ENCODE measurements around the gene DSCAML1.

The DSCAML1 gene

DNA sequence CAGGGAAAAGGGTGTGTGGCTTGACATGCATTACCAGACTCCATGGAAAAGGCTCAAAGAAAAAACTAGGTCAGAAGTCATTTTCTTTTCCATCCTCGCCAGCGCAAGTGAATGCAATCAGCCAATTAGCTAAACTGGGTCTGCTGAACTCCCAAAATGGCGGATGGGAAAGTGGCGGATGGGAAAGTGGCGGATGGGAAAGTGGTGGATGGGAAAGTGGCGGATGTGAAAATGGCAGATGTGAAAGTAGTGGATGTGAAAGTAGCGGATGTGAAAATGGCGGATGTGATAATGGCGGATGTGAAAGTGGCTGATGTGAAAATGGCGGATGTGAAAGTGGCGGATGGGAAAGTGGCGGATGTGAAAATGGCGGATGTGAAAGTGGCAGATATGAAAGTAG is 311.0 kb downstream of the DSCAML1 start:
- Histone ChIP-seq H3K4me3 (ENCODE audit: low read depth, low read length) (no peak overlapping the region), H3K27me3 (ENCODE audit: control insufficient read depth, insufficient read depth, low read length) (no peaks in the 10 kb centered on the region), H3K9ac (ENCODE audit: low read length) (no peak overlapping the region), H3K4me1 (ENCODE audit: control insufficient read depth, insufficient read depth, low read length) (peaks cover 27% of the 10 kb centered on the region), H3K27ac (ENCODE audit: low read depth, low read length) (no peak overlapping the region), H3K36me3 (ENCODE audit: control insufficient read depth, insufficient read depth, low read length) (no peaks in the 10 kb centered on the region), H3K9me3 (ENCODE audit: control insufficient read depth, insufficient read depth, low read depth, low read length) (no peaks in the 10 kb centered on the region)

DNA sequence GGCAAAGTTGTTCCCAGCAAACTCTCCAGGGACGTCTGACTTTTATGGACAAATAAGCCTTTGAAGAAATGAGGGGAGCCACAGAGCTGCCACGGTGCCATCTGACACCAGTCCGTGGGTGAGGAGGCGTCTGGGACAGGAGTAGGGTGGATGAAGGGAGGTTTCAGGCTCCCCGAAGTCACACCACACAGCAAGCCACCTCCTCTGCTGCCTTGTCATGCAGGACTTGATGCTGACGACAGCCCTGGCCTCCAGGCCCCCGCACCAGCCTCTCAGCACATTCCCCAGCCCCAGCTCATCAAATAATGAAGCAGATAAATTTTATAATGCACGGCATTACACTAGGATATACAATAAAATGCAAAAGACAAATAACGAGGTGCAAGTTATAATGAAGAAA is 312.9 kb downstream of the DSCAML1 start:
- Histone ChIP-seq H3K4me3 (ENCODE audit: low read depth, low read length) (no peak overlapping the region), H3K36me3 (ENCODE audit: control insufficient read depth, insufficient read depth, low read length) (no peaks in the 10 kb centered on the region), H3K9me3 (ENCODE audit: control insufficient read depth, insufficient read depth, low read depth, low read length) (no peaks in the 10 kb centered on the region), H3K4me1 (ENCODE audit: control insufficient read depth, insufficient read depth, low read length) (peaks cover 15% of the 10 kb centered on the region), H3K9ac (ENCODE audit: low read length) (no peak overlapping the region), H3K27ac (ENCODE audit: low read depth, low read length) (no peak overlapping the region), H3K27me3 (ENCODE audit: control insufficient read depth, insufficient read depth, low read length) (no peaks in the 10 kb centered on the region)

DNA sequence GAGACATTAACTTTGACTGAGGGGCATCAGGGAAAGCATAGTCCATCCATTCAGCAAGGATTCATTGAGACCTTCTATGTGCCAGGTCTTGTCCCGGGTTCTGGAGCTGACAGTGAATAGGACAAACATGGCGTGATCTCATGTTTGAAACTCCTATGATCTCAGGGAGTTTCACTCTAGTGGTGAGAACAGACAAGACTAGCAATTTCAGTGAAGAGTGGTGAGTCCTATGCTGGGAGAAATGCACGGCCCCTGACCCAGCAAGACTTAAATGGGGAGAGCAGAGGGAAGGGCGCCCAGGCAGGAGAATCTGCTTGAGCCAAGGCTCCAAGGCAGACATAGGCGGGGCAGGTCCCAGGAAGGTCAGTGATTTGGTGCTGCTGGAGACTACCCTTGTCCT is 313.6 kb downstream of the DSCAML1 start:
- Histone ChIP-seq H3K9me3 (ENCODE audit: control insufficient read depth, insufficient read depth, low read depth, low read length) (no peaks in the 10 kb centered on the region), H3K4me1 (ENCODE audit: control insufficient read depth, insufficient read depth, low read length) (peaks cover 15% of the 10 kb centered on the region)

DNA sequence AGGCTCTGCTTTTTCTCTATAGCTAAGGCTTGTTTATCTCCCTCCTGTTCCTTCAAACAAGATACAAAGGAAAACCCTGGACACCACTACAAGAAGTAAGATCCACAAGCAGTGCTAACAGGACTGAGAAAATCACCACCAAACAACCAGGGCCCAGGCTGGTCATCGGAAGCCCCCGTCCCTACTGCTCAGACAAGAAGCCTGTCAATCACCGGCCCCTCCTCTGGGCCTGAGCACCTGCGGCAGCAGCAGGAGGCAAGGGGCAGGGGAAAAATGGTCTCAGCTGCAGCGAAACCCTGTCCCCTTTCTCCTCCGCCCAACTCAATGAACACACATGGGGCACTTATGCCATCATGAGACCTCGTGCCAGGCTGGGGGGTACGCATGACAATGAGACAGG is 314.1 kb downstream of the DSCAML1 start:
- H3K27me3 ChIP-seq (ENCODE audit: control insufficient read depth, insufficient read depth, low read length): no peaks in the 10 kb centered on the region
- H3K9me3 ChIP-seq (ENCODE audit: control insufficient read depth, insufficient read depth, low read depth, low read length): no peaks in the 10 kb centered on the region
- peaks cover 15% of the 10 kb centered on the region for H3K4me1 ChIP-seq (ENCODE audit: control insufficient read depth, insufficient read depth, low read length)
- H3K9ac ChIP-seq (ENCODE audit: low read length): no peak overlapping the region
- H3K36me3 ChIP-seq (ENCODE audit: control insufficient read depth, insufficient read depth, low read length): no peaks in the 10 kb centered on the region
- no peak overlapping the region for H3K27ac ChIP-seq (ENCODE audit: low read depth, low read length)
- no peak overlapping the region for H3K4me3 ChIP-seq (ENCODE audit: low read depth, low read length)

More for the DNA sequence above, 313.6 kb downstream of the DSCAML1 start:
- H3K36me3 ChIP-seq (ENCODE audit: control insufficient read depth, insufficient read depth, low read length): no peaks in the 10 kb centered on the region
- H3K27ac ChIP-seq (ENCODE audit: low read depth, low read length): no peak overlapping the region
- no peak overlapping the region for H3K4me3 ChIP-seq (ENCODE audit: low read depth, low read length)
- no peaks in the 10 kb centered on the region for H3K27me3 ChIP-seq (ENCODE audit: control insufficient read depth, insufficient read depth, low read length)
- no peak overlapping the region for H3K9ac ChIP-seq (ENCODE audit: low read length)

DNA sequence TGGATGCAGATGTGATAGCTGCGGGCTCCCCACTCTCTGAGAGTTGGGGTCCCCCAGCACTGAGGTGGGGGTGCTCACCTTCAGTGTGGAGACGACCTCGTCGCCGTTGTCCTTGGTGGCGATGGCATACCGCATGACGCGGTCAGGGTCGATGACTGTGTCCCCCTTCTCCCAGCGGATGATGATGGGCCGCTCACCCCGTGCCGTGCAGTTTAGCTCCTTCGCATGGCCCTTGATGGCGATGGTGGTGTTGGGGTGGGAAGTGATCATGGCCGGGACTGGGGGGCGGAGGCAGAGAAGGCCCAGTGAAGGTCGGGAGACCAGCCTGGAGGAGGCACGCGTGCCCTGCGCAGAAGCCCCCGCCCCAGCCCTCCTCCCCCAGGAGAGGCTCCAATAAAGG is 315.1 kb downstream of the DSCAML1 start:
- Histone ChIP-seq H3K27ac (ENCODE audit: low read depth, low read length) (no peak overlapping the region), H3K9me3 (ENCODE audit: control insufficient read depth, insufficient read depth, low read depth, low read length) (no peaks in the 10 kb centered on the region), H3K36me3 (ENCODE audit: control insufficient read depth, insufficient read depth, low read length) (no peaks in the 10 kb centered on the region), H3K9ac (ENCODE audit: low read length) (no peak overlapping the region), H3K4me1 (ENCODE audit: control insufficient read depth, insufficient read depth, low read length) (peaks cover 15% of the 10 kb centered on the region), H3K4me3 (ENCODE audit: low read depth, low read length) (no peak overlapping the region), H3K27me3 (ENCODE audit: control insufficient read depth, insufficient read depth, low read length) (no peaks in the 10 kb centered on the region)

DNA sequence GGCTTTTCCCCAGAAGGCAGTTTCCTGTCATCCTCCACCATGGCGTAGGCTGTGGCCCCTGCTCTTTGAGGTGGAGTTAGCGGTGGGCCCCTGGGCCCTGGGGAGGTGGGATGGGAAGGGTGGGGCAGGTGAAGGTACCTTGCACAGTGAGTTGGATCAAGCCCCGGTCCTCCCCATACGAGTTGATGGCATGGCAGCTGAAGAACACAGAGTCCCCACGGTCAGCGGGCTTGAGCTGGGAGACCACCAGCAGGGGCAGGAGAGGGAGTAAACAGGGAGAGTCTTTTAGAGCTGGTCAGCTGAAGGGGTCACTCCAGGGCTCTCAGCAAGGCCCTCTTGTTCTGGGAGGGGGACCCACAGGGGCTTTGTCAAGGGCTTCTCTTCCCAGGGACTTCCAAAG is 316.0 kb downstream of the DSCAML1 start:
- H3K4me3 ChIP-seq (ENCODE audit: low read depth, low read length): no peak overlapping the region
- H3K4me1 ChIP-seq (ENCODE audit: control insufficient read depth, insufficient read depth, low read length): peaks cover 15% of the 10 kb centered on the region
- H3K27me3 ChIP-seq (ENCODE audit: control insufficient read depth, insufficient read depth, low read length): no peaks in the 10 kb centered on the region

DNA sequence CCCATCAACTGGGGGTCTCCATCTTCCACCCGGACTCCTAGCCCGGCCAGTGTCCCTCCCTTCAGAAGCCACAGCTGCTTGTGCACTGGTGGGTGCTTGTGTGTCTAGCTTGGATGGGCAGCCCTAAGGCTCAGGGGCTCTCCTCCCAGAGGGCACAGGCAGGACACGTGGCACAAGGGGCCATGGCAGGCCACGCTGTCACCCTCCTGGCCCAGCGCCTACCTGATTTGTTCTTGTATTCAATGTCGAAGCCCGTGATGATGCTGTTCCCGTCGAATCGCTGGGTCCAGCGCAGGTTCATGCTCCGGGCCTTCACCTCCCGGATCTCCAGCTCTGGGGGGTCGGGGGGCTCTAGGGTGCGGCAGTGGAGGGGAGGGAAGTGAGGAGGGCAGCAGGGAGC is 316.8 kb downstream of the DSCAML1 start:
- H3K27me3 ChIP-seq (ENCODE audit: control insufficient read depth, insufficient read depth, low read length): no peaks in the 10 kb centered on the region
- H3K9me3 ChIP-seq (ENCODE audit: control insufficient read depth, insufficient read depth, low read depth, low read length): no peaks in the 10 kb centered on the region
- no peak overlapping the region for H3K9ac ChIP-seq (ENCODE audit: low read length)

More for the DNA sequence above, 316.0 kb downstream of the DSCAML1 start:
- no peaks in the 10 kb centered on the region for H3K36me3 ChIP-seq (ENCODE audit: control insufficient read depth, insufficient read depth, low read length)
- no peaks in the 10 kb centered on the region for H3K9me3 ChIP-seq (ENCODE audit: control insufficient read depth, insufficient read depth, low read depth, low read length)
- no peak overlapping the region for H3K9ac ChIP-seq (ENCODE audit: low read length)
- no peak overlapping the region for H3K27ac ChIP-seq (ENCODE audit: low read depth, low read length)

DNA sequence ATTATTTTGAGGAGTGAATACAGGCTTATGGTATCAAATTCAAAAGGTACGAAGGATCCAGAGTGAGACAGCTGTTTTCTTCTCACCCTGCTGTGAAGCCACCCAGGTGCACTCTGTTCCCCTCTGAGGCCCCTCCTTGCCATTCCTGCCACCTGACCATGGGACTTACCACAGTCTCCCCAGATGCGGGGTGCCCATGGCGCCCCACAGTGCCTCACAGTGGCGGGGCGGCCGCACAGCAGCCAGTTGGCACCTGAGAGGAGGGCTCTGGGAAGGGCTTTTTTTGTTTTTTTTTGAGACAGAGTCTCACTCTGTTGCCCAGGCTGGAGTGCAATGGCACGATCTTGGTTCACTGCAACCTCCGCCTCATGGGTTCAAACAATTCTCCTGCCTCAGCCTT is 317.6 kb downstream of the DSCAML1 start:
- no peak overlapping the region for H3K4me3 ChIP-seq (ENCODE audit: low read depth, low read length)
- H3K36me3 ChIP-seq (ENCODE audit: control insufficient read depth, insufficient read depth, low read length): no peaks in the 10 kb centered on the region
- H3K9ac ChIP-seq (ENCODE audit: low read length): no peak overlapping the region
- peaks cover 12% of the 10 kb centered on the region for H3K4me1 ChIP-seq (ENCODE audit: control insufficient read depth, insufficient read depth, low read length)
- H3K27ac ChIP-seq (ENCODE audit: low read depth, low read length): no peak overlapping the region
- H3K9me3 ChIP-seq (ENCODE audit: control insufficient read depth, insufficient read depth, low read depth, low read length): no peaks in the 10 kb centered on the region
- H3K27me3 ChIP-seq (ENCODE audit: control insufficient read depth, insufficient read depth, low read length): no peaks in the 10 kb centered on the region

More for the DNA sequence above, 316.8 kb downstream of the DSCAML1 start:
- Histone ChIP-seq H3K4me3 (ENCODE audit: low read depth, low read length) (no peak overlapping the region), H3K36me3 (ENCODE audit: control insufficient read depth, insufficient read depth, low read length) (no peaks in the 10 kb centered on the region), H3K4me1 (ENCODE audit: control insufficient read depth, insufficient read depth, low read length) (peaks cover 15% of the 10 kb centered on the region), H3K27ac (ENCODE audit: low read depth, low read length) (no peak overlapping the region)

DNA sequence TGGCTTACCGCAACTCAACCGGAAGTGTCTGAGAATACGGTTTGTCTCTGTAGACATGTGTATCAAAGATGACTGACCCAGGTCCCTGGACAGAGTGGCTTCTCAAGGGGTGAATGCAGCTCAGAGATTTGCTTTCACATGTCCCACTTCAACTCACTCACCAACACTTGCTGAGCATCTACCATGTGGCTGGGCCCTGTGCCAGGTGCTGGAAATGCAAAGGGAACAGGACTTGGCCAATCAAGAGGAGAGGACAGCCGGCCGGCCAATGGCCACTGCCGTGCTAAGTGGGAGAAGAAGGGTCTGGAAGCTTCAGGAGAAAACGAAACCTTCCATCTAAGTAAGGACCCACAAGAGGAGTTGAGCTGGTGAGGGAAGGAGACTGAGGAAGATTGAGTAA is 318.1 kb downstream of the DSCAML1 start:
- H3K27me3 ChIP-seq (ENCODE audit: control insufficient read depth, insufficient read depth, low read length): no peaks in the 10 kb centered on the region
- H3K4me1 ChIP-seq (ENCODE audit: control insufficient read depth, insufficient read depth, low read length): peaks cover 10% of the 10 kb centered on the region; the same call in 1 of the 2 replicates
- H3K9ac ChIP-seq (ENCODE audit: low read length): no peak overlapping the region
- no peak overlapping the region for H3K27ac ChIP-seq (ENCODE audit: low read depth, low read length)
- H3K36me3 ChIP-seq (ENCODE audit: control insufficient read depth, insufficient read depth, low read length): no peaks in the 10 kb centered on the region
- H3K4me3 ChIP-seq (ENCODE audit: low read depth, low read length): no peak overlapping the region
- no peaks in the 10 kb centered on the region for H3K9me3 ChIP-seq (ENCODE audit: control insufficient read depth, insufficient read depth, low read depth, low read length)

DNA sequence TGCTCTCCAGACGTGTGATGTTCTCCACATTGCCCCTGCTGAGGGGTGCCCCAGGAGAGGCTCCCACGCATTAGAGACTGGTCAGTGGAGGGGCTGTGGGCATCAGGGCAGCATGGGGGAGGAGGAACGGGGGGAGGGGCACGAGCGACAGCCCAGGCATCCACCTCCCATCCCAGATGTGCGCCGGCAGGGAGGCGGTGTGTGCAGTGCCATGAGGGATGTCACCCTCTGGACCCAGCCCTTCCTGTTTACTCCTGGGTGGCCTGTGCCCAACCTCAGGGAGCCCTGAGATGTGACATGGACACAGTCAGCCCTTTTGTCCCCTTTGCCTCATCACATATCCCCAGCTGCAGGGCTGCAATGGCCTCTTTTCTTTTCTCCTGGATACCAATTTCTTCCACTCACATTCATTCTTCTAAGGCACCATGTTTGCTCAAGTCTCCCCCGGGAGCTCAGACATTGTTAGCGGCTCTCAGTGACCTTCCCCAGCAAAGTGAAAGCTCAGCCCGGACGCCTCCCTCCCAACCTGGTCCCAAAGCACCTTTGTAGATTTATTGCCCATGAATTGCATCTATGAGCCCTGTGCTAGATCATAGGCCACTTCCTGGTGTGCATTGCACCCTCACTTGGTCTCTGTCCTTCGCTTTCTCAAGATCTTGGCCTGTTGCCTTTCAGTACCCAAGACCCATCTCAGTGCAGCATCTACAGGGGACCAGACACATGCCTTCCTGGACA is 318.7 kb downstream of the DSCAML1 start:
- Histone ChIP-seq H3K27me3 (ENCODE audit: control insufficient read depth, insufficient read depth, low read length) (no peaks in the 10 kb centered on the region), H3K4me1 (ENCODE audit: control insufficient read depth, insufficient read depth, low read length) (peaks cover 12% of the 10 kb centered on the region; the same call in 1 of the 2 replicates), H3K9ac (ENCODE audit: low read length) (no peak overlapping the region)

DNA sequence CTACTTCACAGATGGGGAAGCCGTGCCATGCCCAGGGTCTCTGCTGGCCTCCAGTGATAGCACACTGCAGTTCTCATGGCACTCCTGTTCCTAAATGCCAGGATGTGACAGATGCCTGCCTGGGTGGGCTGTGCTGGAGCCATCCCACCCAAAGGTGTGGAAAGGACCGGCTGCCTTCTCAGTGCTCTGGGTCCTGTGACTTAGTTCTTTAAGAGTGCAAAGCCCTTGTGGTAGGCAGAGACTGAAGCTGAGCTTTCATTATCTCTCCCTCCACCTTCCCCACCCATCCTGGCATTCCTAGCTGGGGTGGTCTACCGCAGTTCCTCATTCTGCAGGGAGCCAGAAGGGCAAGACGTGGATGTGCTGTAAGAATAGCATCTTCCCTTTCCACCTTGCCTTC is 319.3 kb downstream of the DSCAML1 start:
- H3K9ac ChIP-seq (ENCODE audit: low read length): no peak overlapping the region
- peaks cover 10% of the 10 kb centered on the region; the same call in 1 of the 2 replicates for H3K4me1 ChIP-seq (ENCODE audit: control insufficient read depth, insufficient read depth, low read length)
- no peaks in the 10 kb centered on the region for H3K36me3 ChIP-seq (ENCODE audit: control insufficient read depth, insufficient read depth, low read length)
- no peaks in the 10 kb centered on the region for H3K9me3 ChIP-seq (ENCODE audit: control insufficient read depth, insufficient read depth, low read depth, low read length)
- H3K27me3 ChIP-seq (ENCODE audit: control insufficient read depth, insufficient read depth, low read length): no peaks in the 10 kb centered on the region
- no peak overlapping the region for H3K27ac ChIP-seq (ENCODE audit: low read depth, low read length)
- no peak overlapping the region for H3K4me3 ChIP-seq (ENCODE audit: low read depth, low read length)

More for the DNA sequence above, 318.7 kb downstream of the DSCAML1 start:
- H3K9me3 ChIP-seq (ENCODE audit: control insufficient read depth, insufficient read depth, low read depth, low read length): no peaks in the 10 kb centered on the region
- no peaks in the 10 kb centered on the region for H3K36me3 ChIP-seq (ENCODE audit: control insufficient read depth, insufficient read depth, low read length)
- H3K27ac ChIP-seq (ENCODE audit: low read depth, low read length): no peak overlapping the region
- H3K4me3 ChIP-seq (ENCODE audit: low read depth, low read length): no peak overlapping the region

Data from HUES6 (cell line).